ENCODE data around the gene PFDN6. TPM values are rescaled to one million over a fixed set of nuclear protein-coding genes. Genes with fewer than 3 reads are reported as not detected.

The PFDN6 gene
- total and polyA plus RNA-seq, 9 of the 15 experiments (the other 6 are each of a cell fraction or from before 2014, with no cell fraction given): 6.8 to 475 (median 216) TPM

DNA sequence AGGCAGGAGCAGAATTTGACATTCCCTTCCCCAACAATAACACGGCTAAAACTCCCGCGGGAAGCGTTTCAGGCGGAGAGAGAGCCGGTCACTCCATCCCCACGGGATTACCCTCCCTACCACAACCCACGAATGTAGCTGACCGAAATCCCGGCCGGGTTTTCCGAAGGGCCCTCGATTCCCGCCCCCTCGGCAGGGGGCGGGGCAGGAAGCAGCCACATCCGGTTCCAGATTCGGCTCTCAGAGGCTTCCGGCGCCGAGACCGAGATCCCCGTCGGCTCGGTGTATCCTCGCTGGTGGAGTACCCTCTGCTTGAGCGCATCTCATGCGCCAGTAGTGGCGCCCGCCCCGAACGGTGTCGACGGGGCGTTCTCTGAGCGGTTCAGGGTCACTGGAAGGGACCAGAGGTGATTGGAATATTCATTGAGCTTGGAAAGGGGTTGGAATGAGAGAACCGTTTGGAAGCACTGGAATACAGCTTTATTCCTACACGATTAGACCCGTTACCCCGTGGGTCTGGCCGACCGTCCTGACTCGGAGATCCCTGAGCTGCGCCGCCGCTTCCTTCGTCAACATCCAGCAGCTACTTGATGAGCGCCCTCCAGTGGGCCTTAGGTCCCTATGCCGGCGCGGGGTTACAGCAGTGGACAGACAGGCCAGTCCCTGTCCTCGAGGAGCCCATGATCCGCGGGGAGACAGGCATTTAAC lies 10.0 kb downstream of the PFDN6 start (continued):
- TF ChIP-seq BCLAF1 (IDR thresholded peaks at IDR 0.05; ENCODE audit: borderline replicate concordance in 1 of 2, control insufficient read depth in 1 of 2, low read depth in 2 of 2, low read length in 1 of 2): peak; percentile 16 to 35; a peak in 2 of 4 replicates
- peak; percentile 73; the same call in 1 of the 2 replicates for TF ChIP-seq SMARCE1 (IDR thresholded peaks at IDR 0.05)
- no peak for TF ChIP-seq ZNF134 (CRISPR knock-in tag; conservative IDR thresholded peaks at IDR 0.05)
- 0 out of 2 replicates have a peak, but pooled peaks have one; percentile 11 for TF ChIP-seq ZC3H8 (IDR thresholded peaks at IDR 0.05)
- no peak for TF ChIP-seq POLR3G (IDR thresholded peaks at IDR 0.05; ENCODE audit: extremely low read depth, insufficient read length, insufficient replicate concordance)
- TF ChIP-seq RHOXF2B (CRISPR knock-in tag; conservative IDR thresholded peaks at IDR 0.05): peak; percentile 79
- no peak for TF ChIP-seq NCOA2 (IDR thresholded peaks at IDR 0.05; ENCODE audit: partially characterized antibody in 2 of 2)
- TF ChIP-seq ADNP (tag; IDR thresholded peaks at IDR 0.05): no peak
- TF ChIP-seq, protein P1, sequence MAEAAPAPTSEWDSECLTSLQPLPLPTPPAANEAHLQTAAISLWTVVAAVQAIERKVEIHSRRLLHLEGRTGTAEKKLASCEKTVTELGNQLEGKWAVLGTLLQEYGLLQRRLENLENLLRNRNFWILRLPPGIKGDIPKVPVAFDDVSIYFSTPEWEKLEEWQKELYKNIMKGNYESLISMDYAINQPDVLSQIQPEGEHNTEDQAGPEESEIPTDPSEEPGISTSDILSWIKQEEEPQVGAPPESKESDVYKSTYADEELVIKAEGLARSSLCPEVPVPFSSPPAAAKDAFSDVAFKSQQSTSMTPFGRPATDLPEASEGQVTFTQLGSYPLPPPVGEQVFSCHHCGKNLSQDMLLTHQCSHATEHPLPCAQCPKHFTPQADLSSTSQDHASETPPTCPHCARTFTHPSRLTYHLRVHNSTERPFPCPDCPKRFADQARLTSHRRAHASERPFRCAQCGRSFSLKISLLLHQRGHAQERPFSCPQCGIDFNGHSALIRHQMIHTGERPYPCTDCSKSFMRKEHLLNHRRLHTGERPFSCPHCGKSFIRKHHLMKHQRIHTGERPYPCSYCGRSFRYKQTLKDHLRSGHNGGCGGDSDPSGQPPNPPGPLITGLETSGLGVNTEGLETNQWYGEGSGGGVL (CRISPR knock-in tag; IDR thresholded peaks at IDR 0.05): no peak
- TF ChIP-seq ILK (tag; IDR thresholded peaks at IDR 0.05; ENCODE audit: borderline replicate concordance, low read depth): no peak
- TF ChIP-seq, protein P2, sequence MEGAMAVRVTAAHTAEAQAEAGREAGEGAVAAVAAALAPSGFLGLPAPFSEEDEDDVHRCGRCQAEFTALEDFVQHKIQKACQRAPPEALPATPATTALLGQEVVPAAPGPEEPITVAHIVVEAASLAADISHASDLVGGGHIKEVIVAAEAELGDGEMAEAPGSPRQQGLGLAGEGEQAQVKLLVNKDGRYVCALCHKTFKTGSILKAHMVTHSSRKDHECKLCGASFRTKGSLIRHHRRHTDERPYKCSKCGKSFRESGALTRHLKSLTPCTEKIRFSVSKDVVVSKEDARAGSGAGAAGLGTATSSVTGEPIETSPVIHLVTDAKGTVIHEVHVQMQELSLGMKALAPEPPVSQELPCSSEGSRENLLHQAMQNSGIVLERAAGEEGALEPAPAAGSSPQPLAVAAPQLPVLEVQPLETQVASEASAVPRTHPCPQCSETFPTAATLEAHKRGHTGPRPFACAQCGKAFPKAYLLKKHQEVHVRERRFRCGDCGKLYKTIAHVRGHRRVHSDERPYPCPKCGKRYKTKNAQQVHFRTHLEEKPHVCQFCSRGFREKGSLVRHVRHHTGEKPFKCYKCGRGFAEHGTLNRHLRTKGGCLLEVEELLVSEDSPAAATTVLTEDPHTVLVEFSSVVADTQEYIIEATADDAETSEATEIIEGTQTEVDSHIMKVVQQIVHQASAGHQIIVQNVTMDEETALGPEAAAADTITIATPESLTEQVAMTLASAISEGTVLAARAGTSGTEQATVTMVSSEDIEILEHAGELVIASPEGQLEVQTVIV (CRISPR knock-in tag; IDR thresholded peaks at IDR 0.05; ENCODE audit: borderline replicate concordance): no peak
- TF ChIP-seq CREM (IDR thresholded peaks at IDR 0.05; ENCODE audit: low read depth): peak; percentile 65
- TF ChIP-seq TAL1 (IDR thresholded peaks at IDR 0.05): peak; percentile 16
- TF ChIP-seq SMAD1 (IDR thresholded peaks at IDR 0.05; ENCODE audit: low read depth, low read length, partially characterized antibody): peak; percentile 93
- no peak for TF ChIP-seq NFATC3 (IDR thresholded peaks at IDR 0.05)
- peak; percentile 14 to 68; a peak in 2 of 4 replicates for TF ChIP-seq MAZ (CRISPR knock-in tag; conservative IDR thresholded peaks at IDR 0.05 in 1 of 2, IDR thresholded peaks at IDR 0.05 in 1 of 2)
- peak; percentile 51; the same call in 1 of the 2 replicates for TF ChIP-seq MYNN (IDR thresholded peaks at IDR 0.05)
- TF ChIP-seq MYNN (CRISPR knock-in tag; IDR thresholded peaks at IDR 0.05): no peak
- TF ChIP-seq SP1 (CRISPR knock-in tag; IDR thresholded peaks at IDR 0.05): peak; percentile 91

All from K562 (cell line).